Activated CD4-positive, alpha-beta T cell treated with anti-CD3 and anti-CD28 coated beads for 24 hours (primary cell): ENCODE results near the gene TOP2B.

Experiments
- DNase-seq, 2 donors: peaks; one replicate each; pipeline ENCODE4 v3.0.0-alpha.2; 2020; ENCODE audit warnings: low read depth in 2 of 2

TOP2B gene

GRCh38 chr3:25673738-25674298 is 9.1 kb upstream of the TOP2B start:
- no peak for DNase-seq

- DNase-seq: no peak
Measured at GRCh38 chr3:25665315-25666280, 891 bp upstream of the TOP2B start.

- peak; percentile 41 to 56 for DNase-seq
Measured at GRCh38 chr3:25663869-25664811, 567 bp downstream of the TOP2B start.

- no peak for DNase-seq
Measured at GRCh38 chr3:25663347-25663868, 1.3 kb downstream of the TOP2B start.

GRCh38 chr3:25662736-25663320 is 1.9 kb downstream of the TOP2B start:
- no peak for DNase-seq

GRCh38 chr3:25661694-25662437 is 2.8 kb downstream of the TOP2B start:
- DNase-seq: no peak

GRCh38 chr3:25658836-25659235 is 5.9 kb downstream of the TOP2B start:
- no peak for DNase-seq

- DNase-seq: no peak
Measured at GRCh38 chr3:25657293-25657692, 7.4 kb downstream of the TOP2B start.

GRCh38 chr3:25655659-25656058 is 9.0 kb downstream of the TOP2B start:
- no peak for DNase-seq

GRCh38 chr3:25654576-25654975 is 10.1 kb downstream of the TOP2B start:
- DNase-seq: no peak

GRCh38 chr3:25653322-25653721 is 11.4 kb downstream of the TOP2B start:
- DNase-seq: no peak

GRCh38 chr3:25652921-25653320 is 11.8 kb downstream of the TOP2B start:
- DNase-seq: no peak

- DNase-seq: no peak
Measured at GRCh38 chr3:25648925-25649830, 15.5 kb downstream of the TOP2B start.

GRCh38 chr3:25648107-25648535 is 16.6 kb downstream of the TOP2B start:
- peak; percentile 71 to 83 for DNase-seq

- DNase-seq: no peak
Measured at GRCh38 chr3:25635038-25635437, 29.7 kb downstream of the TOP2B start.

GRCh38 chr3:25633919-25634318 is 30.8 kb downstream of the TOP2B start:
- DNase-seq: no peak

- no peak for DNase-seq
Measured at GRCh38 chr3:25631989-25632388, 32.7 kb downstream of the TOP2B start.

- DNase-seq: no peak
Measured at GRCh38 chr3:25621087-25621486, 43.6 kb downstream of the TOP2B start.

- DNase-seq: no peak
Measured at GRCh38 chr3:25620493-25620892, 44.2 kb downstream of the TOP2B start.

GRCh38 chr3:25619382-25619781 is 45.3 kb downstream of the TOP2B start:
- no peak for DNase-seq
